GM21786 (cell line): ENCODE data around the gene CLIC4.
"Not testable (repeated sequence)": the region's sequence is repeated elsewhere in the genome, so short reads cannot be mapped to it uniquely, and the experiment has no call there.

Experiments used
- ATAC-seq: cut with Tn5 transposase; IDR thresholded peaks from one replicate; pipeline ENCODE4 v1.9.1; 2021; ENCODE audit not compliant: unreplicated experiment

CLIC4 gene

DNA sequence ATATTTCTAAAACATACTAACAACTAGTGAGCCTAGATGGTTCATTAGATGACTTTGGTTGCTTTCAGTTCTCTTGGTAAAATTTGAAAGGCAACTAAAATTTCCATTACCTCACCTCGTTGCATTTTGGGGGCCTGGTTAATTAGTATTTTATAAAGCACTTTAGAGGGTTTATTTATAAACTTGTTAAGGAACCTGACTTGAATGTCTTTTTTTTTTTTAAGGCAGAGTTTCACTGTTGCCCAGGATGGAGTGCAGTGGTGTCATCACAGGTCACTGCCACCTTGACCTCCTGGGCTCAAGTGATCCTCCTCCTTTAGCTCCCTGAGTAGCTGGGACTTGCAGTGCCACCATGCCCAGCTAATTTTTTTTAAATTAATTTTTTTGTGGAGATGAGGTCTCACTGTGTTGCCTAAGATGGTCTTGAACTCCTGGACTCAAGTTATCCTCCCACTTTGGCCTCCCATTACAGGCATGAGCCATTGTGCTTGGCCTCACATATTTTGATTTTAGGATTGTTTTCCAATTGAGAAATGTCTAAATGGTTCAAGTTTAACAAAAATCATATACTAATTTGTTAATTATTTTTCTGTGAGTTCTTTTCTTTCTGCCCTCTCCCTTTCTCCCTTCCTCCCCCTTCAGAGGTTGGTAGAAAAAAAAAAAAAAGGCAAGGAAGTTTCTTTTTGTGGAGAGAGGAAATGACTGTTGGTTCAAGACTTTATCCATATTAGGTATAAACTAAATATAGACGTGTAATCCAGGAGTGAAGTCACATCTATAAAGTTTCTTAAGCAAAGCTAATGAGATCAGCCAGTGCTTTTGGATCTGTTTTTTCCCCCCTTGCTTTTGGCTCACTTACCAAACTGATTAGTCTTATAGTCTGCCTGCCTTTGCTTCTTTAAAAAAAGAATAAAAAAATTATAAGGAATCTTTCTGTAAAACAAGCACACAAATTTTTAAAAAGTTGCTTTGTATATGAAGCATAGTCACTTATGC lies 24.7 kb downstream of the CLIC4 start:
- ATAC-seq = no peak

GRCh38 chr1:24770881-24771280 lies 25.6 kb downstream of the CLIC4 start:
- ATAC-seq = no peak

DNA sequence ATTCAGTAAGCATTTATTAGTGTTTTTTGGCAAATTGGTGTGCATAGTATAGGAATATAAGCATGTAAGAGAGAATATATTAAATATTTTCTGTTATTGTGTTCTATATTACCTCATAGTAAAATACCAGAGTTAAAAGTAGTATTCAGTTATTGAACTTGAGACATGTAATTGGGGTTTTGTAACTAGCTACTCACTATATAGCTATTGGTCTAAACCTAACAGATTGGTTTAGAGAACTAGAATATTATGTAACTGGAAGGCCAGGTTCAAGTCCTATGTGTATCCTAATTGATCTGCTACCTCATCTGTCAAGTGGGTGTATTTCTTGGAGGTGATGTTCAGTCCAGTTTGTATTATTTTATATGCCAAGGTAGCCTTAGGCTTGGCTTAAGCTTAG lies 26.3 kb downstream of the CLIC4 start:
- no peak for ATAC-seq

DNA sequence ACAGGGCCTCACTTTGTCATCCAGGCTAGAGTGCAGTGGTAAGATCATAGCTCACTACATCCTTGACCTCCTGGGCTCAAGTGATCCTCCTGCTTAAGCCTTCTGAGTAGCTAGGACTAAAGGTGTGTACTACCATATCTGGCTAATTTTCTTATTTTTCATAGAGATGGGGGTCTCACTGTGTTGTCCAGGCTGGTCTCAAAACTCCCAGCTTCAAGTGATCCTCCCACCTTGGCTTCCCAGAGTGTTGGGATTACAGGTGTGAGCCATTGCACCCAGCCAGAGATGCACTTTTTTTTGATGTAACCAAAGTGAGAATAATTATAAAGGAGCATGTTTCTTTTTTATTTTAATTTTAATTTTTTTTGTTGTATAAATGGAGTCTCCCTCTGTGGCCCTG lies 28.4 kb downstream of the CLIC4 start:
- ATAC-seq = no peak

- ATAC-seq = no peak
Observed at GRCh38 chr1:24775348-24775747, 30.1 kb downstream of the CLIC4 start.

GRCh38 chr1:24775916-24776315 lies 30.7 kb downstream of the CLIC4 start:
- no peak for ATAC-seq

- no peak for ATAC-seq
Observed at GRCh38 chr1:24776821-24777220, 31.6 kb downstream of the CLIC4 start.

GRCh38 chr1:24778141-24778540 lies 32.9 kb downstream of the CLIC4 start:
- no peak for ATAC-seq

- ATAC-seq = not testable (repeated sequence)
Observed at GRCh38 chr1:24779199-24779598, 34.0 kb downstream of the CLIC4 start.

- no peak for ATAC-seq
Observed at GRCh38 chr1:24779689-24780464, 34.6 kb downstream of the CLIC4 start.

DNA sequence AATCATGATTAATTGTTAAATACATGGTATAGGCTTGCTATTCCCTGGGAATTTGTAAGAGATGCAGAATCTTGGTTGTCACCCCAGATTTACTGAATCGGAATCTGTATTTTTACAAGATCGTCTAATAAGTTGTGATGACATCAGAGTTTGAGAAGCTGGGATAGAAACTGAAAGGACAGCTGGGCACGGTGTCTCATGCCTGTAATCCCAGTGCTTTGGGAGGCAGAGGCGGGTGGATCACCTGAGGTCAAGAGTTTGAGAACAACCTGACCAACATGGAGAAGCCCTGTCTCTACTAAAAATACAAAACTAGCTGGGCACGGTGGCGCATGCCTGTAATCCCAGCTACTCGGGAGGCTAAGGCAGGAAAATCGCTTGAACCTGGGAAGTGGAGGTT lies 35.4 kb downstream of the CLIC4 start:
- ATAC-seq = not testable (repeated sequence)

DNA sequence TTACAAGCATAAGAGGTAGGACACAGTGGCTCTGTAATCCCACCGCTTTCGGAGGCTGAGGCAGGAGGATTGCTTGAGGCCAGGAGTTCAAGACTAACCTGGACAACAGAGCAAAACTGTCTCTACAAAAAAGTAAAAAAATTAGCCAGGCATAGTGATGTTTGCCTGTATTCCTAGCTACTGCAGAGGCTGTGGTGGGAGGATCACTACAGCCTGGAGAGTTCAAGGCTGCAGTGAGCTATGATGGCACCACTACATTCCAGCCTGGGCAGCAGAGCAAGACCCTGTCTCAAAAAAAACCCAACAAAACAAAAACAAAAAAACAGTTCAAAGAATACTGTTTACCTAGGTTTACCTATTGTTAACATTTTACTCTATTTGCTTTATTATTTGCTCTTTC lies 37.4 kb downstream of the CLIC4 start:
- ATAC-seq = no peak

GRCh38 chr1:24783713-24784112 lies 38.5 kb downstream of the CLIC4 start:
- ATAC-seq = no peak

- ATAC-seq = no peak
Observed at GRCh38 chr1:24786191-24786590, 40.9 kb downstream of the CLIC4 start.

DNA sequence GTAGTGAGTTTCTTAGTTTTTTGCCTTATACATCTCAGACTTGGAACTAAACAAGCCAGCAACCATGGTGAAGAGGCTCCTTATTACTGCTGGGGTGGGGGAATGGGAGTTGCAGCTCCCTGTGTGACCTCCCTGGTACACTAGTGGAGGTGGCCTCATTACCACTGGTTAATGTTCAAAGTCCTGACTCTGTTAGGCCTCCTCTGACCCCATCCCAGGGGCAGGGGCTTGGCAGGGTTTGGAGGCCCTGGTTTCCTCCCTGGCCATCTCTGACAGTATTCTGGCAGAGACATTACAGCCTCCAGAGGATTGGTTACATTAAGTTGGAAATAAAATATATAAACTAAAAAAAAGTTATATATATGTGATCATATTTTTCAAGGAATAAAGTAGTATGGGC lies 45.2 kb downstream of the CLIC4 start:
- ATAC-seq = no peak

DNA sequence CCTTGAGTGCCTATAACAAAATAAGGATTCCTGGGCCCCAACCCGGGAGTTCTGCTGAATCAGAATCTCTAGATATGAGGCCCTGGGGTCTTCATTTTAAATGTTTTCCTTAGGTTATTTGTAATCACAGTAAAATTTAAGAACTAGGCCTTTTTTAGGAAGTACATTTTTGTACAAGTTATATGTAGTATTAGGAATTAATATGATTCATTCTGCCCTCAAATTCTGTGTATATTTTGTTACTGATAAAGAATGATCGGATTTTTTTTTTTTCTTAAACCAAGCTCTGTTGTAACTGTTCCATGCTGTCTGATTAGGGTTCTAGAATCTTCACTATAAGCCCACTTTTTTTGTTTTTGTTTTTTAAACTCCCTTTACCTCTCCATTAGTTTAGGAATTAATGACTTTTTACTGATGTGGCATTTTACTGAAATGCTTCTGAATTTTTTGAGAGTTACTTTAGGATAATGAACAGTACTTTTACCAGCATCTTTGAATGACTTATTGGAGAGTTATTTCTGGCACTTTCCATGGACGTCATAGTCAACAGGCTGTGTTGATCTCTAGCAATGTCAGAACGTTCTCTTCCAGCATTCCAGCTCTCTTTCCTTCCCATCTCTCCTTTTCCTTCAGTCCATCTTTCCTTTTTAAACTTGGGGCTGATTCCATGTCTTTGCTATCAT lies 48.3 kb downstream of the CLIC4 start:
- ATAC-seq = no peak

DNA sequence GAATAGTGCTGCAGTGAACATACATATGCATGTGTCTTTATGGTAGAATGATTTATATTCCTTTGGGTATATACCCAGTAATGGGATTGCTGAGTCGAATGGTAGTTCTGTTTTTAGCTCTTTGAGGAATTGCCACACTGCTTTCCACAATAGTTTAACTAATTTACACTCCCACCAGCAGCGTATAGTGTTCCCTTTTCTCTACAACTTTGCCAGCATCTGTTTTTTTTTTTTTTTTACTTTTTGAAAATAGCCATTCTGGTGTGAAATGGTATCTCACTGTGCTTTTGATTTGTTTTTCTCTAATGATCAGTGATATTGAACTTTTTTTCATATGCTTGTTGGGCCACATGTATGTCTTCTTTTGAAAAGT lies 48.9 kb downstream of the CLIC4 start:
- ATAC-seq = not testable (repeated sequence)

- ATAC-seq = no peak
Observed at GRCh38 chr1:24795236-24795635, 50.0 kb downstream of the CLIC4 start.

DNA sequence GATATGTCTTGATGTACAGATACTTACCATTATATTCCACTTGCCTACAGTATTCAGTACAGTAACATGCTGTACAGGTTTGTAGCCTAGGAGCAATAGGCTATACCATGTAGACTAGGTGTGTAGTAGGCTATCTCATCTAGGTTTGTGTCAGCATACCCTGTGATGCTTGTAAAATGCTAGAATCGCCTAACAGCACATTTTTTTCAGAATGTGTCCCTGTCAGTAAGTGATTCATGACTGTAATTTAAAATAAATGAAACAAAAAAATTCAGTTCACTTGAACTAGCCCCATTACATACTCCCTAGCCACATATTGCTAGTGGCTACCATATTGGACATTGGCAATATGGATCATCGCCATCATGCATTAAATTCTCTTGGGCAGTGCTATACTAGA lies 51.3 kb downstream of the CLIC4 start:
- ATAC-seq = no peak

DNA sequence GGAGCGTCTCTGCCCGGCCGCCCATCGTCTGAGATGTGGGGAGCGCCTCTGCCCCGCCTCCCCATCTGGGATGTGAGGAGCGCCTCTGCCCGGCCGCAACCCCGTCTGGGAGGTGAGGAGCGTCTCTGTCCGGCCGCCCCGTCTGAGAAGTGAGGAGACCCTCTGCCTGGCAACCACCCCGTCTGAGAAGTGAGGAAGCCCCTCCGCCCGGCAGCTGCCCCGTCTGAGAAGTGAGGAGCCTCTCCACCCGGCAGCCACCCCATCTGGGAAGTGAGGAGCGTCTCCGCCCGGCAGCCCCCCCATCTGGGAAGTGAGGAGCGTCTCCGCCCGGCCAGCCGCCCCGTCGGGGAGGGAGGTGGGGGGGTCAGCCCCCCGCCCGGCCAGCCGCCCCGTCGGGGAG lies 54.0 kb downstream of the CLIC4 start:
- ATAC-seq = not testable (repeated sequence)

DNA sequence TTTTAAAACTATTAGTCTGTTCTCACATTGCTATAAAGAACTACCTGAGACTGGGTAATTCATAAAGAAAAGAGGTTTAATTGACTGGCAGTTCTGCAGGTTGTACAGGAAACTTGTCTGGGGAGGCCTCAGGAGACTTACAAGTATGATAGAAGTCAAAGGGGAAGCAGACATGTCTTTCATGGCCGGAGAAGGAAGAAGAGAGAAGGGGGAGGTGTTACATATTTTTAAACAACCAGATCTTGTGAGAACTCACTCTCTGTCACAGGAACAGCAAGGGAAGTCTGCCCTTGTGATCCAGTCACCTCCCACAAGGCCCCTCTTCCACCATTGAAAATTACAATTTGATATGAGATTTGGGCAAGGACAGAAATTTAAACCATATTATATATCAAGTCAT lies 55.9 kb downstream of the CLIC4 start:
- no peak for ATAC-seq
